ENCODE measurements around the gene C1QTNF4. TPM values are rescaled to one million over a fixed set of nuclear protein-coding genes. Genes with fewer than 3 reads are reported as not detected.

Gene C1QTNF4
- total RNA-seq, 1 experiment from 2014 or later, result 0.22 TPM

- Histone ChIP-seq H3F3A (ENCODE audit: insufficient read depth, low read depth) (peaks cover 16% of the 10 kb centered on the region; the same call in 1 of the 2 replicates), H3K9me2 (ENCODE audit: insufficient read depth) (no peaks in the 10 kb centered on the region), H4K20me1 (ENCODE audit: insufficient read depth) (no peaks in the 10 kb centered on the region), H3K27me3 (ENCODE audit: insufficient read depth, low read depth) (no peaks in the 10 kb centered on the region), H3K36me3 (ENCODE audit: low read depth) (peaks cover 17% of the 10 kb centered on the region; the same call in 1 of the 2 replicates), H3K4me1 (replicated peaks; ENCODE audit: insufficient read depth) (peaks cover 12% of the 10 kb centered on the region), H3K79me2 (ENCODE audit: low read depth) (peaks cover 34% of the 10 kb centered on the region), H2AFZ (no peak overlapping the region), H3K27ac (no peak overlapping the region), H3K9me3 (ENCODE audit: insufficient read depth, low read depth) (no peaks in the 10 kb centered on the region), H3K4me2 (peak overlapping the region; percentile 98), H3K4me3 (peak overlapping the region; percentile 80; the same call in 1 of the 2 replicates)
- CTCF ChIA-PET, result no interaction called here
- intact Hi-C loops (cut with micrococcal nuclease; ENCODE audit: unreplicated experiment), result no loop called here
- TSS peak; percentile 39 for BruUV-seq (replicated peaks)
- TF ChIP-seq EZH2 (IDR thresholded peaks at IDR 0.05; ENCODE audit: low read depth) (no peak), CTCF (conservative IDR thresholded peaks at IDR 0.05) (no peak)
- POLR2A ChIA-PET (ENCODE audit: unreplicated experiment), result interaction anchor here (0.5 to 0.6 kb wide), 3 partner anchors 11 to 1128 kb away, joined by 3 to 14 read pairs (median 5); no protein-coding TSS in a partner anchor
- DNase-seq, result no peak
Observed at GRCh38 chr11:47577460-47578041, 16.7 kb downstream of the C1QTNF4 start.

GRCh38 chr11:47573321-47573720, 20.9 kb downstream of the C1QTNF4 start:
- no peaks in the 10 kb centered on the region for H3K9me2 ChIP-seq (ENCODE audit: insufficient read depth)
- H3K36me3 ChIP-seq (ENCODE audit: low read depth), result peaks cover 27% of the 10 kb centered on the region
- no peak overlapping the region for H3K4me3 ChIP-seq
- peaks cover 5% of the 10 kb centered on the region for H3K4me1 ChIP-seq (replicated peaks; ENCODE audit: insufficient read depth)
- no peaks in the 10 kb centered on the region for H3K9me3 ChIP-seq (ENCODE audit: insufficient read depth, low read depth)
- H3K27me3 ChIP-seq (ENCODE audit: insufficient read depth, low read depth), result no peaks in the 10 kb centered on the region
- no peak overlapping the region for H2AFZ ChIP-seq
- TF ChIP-seq CTCF (conservative IDR thresholded peaks at IDR 0.05) (no peak), EZH2 (IDR thresholded peaks at IDR 0.05; ENCODE audit: low read depth) (no peak)
- DNase-seq, result no peak
- peaks cover 4% of the 10 kb centered on the region; the same call in 1 of the 2 replicates for H4K20me1 ChIP-seq (ENCODE audit: insufficient read depth)
- ChIA-PET CTCF (no interaction called here), POLR2A (ENCODE audit: unreplicated experiment) (interaction anchor here (0.6 kb wide), 2 partner anchors 60 to 87 kb away, joined by 5 to 8 read pairs; no protein-coding TSS in a partner anchor)
- intact Hi-C loops (cut with micrococcal nuclease; ENCODE audit: unreplicated experiment), result no loop called here
- no peak overlapping the region for H3K27ac ChIP-seq
- H3K79me2 ChIP-seq (ENCODE audit: low read depth), result peaks cover 32% of the 10 kb centered on the region
- peaks cover 23% of the 10 kb centered on the region; the same call in 1 of the 2 replicates for H3F3A ChIP-seq (ENCODE audit: insufficient read depth, low read depth)
- no peak overlapping the region for H3K4me2 ChIP-seq
- BruUV-seq (replicated peaks), result no TSS peak

GRCh38 chr11:47572715-47573255, 21.4 kb downstream of the C1QTNF4 start:
- Histone ChIP-seq H4K20me1 (ENCODE audit: insufficient read depth) (peaks cover 4% of the 10 kb centered on the region; the same call in 1 of the 2 replicates), H3K9me2 (ENCODE audit: insufficient read depth) (no peaks in the 10 kb centered on the region), H3K4me3 (no peak overlapping the region), H3K36me3 (ENCODE audit: low read depth) (peaks cover 27% of the 10 kb centered on the region), H3K9me3 (ENCODE audit: insufficient read depth, low read depth) (no peaks in the 10 kb centered on the region), H3K27me3 (ENCODE audit: insufficient read depth, low read depth) (no peaks in the 10 kb centered on the region), H3K4me1 (replicated peaks; ENCODE audit: insufficient read depth) (0 out of 2 replicates have a peak, but pooled peaks cover under 1% of the 10 kb centered on the region), H3K4me2 (no peak overlapping the region), H3K79me2 (ENCODE audit: low read depth) (peaks cover 32% of the 10 kb centered on the region), H2AFZ (no peak overlapping the region), H3F3A (ENCODE audit: insufficient read depth, low read depth) (peaks cover 19% of the 10 kb centered on the region; the same call in 1 of the 2 replicates), H3K27ac (no peak overlapping the region)
- no TSS peak for BruUV-seq (replicated peaks)
- CTCF ChIA-PET, result no interaction called here
- DNase-seq, result no peak
- no peak for TF ChIP-seq EZH2 (IDR thresholded peaks at IDR 0.05; ENCODE audit: low read depth)
- no peak for TF ChIP-seq CTCF (conservative IDR thresholded peaks at IDR 0.05)
- intact Hi-C loops (cut with micrococcal nuclease; ENCODE audit: unreplicated experiment), result no loop called here
- POLR2A ChIA-PET (ENCODE audit: unreplicated experiment), result interaction anchor here (0.5 to 0.6 kb wide), 2 partner anchors 32 to 88 kb away, joined by 5 to 8 read pairs; no protein-coding TSS in a partner anchor
